HG02885 (cell line): ENCODE results near the gene CASP12.

ENCODE experiments used
- ATAC-seq: cut with Tn5 transposase; IDR thresholded peaks from one replicate; pipeline ENCODE4 v1.9.1; 2021; ENCODE audit warnings: mild to moderate bottlenecking; ENCODE audit not compliant: unreplicated experiment, poor library complexity

Gene CASP12

DNA sequence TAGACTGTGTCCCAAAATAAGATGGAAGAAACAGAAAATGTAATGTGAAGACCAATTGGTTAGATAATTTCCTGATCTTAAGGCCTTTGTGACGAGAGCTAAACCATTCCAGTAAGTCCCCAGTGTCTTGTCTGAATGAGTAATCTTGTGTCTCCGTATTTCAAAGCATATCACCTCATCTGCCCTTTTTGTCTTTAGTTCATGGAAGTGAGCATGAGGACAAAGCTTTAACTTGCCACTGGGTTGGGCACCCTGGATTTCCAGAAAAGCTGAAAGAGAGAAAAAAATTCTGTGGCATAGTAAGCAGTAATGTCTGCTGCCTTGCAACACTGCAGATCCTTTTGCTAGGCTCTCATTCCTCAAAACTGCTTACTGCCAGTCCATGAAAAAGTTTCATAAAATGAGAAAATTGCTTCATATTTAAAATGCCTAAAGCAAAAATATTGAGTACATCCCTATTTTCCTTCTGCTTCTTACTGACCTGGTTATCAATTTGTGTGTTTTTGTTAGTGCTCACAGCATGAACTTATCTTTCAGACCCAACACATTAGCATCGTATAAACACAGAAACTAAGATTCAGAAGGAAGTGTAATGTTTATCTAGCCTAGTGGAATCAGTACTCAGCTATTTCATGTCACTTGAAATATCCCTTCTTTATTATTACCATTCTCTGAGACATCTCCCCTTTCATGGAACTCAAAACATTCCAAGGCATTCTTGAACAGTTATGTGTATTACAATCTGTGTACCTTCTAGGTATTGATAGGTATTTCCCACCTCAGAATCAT, 5.3 kb downstream of the CASP12 start:
- no peak for ATAC-seq

GRCh38 chr11:104891135-104891534, 7.1 kb downstream of the CASP12 start:
- no peak for ATAC-seq

DNA sequence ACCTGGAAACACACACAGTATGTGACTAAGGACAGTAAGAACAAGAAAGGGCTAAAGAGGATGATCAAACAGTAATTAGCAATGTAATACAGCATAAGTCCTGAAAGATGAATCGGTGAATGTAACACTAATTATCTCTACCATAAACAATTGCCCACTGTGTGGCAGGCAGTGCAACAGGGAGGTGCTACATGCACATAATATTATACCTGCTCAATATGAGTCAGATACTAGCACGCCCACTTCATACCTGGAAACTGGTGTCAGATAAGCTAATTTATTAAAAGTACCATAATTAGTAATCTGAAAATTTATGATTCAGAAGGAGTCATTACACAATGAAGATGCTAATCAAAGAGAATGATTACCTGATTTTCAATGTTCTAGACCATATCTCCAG, 14.9 kb downstream of the CASP12 start:
- ATAC-seq = no peak

- peak; percentile 74 for ATAC-seq
Measured at GRCh38 chr11:104881117-104881794, 17.0 kb downstream of the CASP12 start.

- no peak for ATAC-seq
Measured at GRCh38 chr11:104879514-104880190, 18.6 kb downstream of the CASP12 start.

DNA sequence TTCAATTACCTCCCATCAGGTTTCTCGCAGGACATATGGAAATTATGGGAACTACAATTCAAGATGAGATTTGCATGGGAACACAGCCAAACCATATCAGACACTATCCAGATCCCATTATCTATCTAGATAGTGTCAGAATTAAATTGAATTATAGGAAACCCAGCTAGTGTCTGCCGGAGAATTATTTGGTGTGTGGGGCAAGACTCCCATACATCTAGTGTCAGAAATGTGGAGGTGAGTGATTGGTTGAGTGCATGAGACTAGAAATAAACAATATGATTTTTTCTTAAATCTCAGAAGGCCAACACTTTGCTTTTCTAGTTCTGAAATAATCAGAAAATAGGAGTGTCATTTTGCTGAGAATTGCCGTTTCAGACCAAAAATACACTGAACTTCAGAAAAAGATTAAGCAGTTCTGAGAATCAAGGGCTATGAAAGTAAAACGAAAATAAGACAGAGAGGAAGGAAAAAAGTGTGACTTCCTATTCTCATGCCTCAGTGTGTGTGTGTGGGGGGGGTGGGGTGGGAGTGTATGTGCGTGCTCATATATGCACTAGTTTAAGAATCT, 21.3 kb downstream of the CASP12 start:
- ATAC-seq = peak; percentile 58

DNA sequence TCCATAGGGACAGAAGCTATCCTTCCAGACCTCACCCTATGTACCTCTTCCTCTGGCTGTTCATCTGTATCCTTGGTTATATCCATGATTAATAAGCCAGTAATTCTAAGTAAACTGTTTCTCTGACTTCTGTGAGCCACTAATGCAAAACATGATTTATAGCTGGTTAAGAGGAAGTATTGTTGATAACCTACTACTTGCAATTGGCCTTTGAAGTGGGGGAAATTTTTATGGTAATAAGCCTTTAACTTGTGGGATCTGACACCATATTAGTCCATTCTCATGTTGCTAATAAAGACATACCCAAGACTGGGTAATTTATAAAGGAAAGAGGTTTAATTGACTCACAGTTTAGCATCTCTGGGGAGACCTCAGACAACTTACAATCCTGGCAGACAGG, 21.9 kb downstream of the CASP12 start:
- ATAC-seq = no peak

GRCh38 chr11:104873252-104873651, 25.0 kb downstream of the CASP12 start:
- ATAC-seq = no peak

GRCh38 chr11:104872393-104872792, 25.9 kb downstream of the CASP12 start:
- ATAC-seq = no peak

- no peak for ATAC-seq
Measured at GRCh38 chr11:104870910-104871309, 27.4 kb downstream of the CASP12 start.

DNA sequence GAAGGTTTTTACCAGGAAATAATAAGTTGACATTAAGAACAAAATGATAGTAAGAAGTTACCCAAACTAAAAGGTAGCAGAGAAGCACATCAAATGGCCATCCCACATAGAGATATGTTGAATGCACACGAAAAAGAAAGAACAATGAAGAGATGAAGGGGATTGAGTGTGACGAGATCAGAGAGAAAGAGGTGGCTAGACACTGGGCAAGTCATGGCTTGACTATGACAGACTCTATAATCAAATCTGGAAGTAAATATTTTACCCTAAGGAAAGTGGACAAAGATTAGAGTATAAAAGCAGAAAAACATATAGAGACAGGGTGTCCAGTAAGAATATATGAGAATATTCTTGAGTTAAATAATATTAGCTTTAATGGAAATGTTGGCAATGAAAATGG, 31.4 kb downstream of the CASP12 start:
- no peak for ATAC-seq

DNA sequence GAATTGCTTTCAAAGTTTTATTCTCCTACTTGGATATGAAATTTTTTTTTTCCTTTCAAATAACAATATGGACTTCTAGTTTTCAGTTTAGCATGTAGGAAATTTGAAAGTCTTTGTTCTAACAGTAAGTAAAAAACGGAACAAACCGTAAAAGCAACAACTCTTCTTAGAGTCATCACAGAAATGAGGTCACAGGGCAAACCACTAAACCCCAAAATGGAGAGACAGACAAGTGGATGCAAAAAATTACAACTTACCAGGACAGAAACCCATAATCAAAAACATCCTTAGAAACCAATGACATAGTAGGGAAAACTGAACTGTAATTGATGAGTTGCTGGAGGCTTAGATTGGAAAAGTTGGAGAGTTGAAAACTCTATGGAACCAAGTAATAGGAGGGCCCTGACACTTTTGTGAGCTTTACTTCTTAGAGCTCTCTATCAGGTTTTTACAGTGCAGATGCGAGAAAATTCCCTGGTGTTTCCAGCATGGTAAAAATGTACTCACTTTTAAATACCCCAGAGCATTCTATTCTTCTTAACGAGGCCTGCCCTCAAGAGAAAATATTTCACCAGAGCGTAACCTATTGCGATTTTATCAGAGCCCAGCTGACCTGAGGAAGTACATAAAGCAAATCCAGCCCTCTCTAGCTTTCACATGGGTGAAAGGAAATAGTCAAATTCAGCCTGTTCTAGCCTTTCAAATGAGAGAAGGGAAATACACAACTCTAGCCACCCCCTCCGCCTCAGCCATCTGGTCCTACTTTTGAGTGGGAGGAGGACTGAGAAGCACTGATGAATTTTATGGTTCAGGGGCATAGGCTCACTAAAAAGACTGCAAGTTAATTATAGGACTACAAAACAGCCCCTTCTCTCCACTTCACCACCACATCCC, 39.1 kb downstream of the CASP12 start:
- peak; percentile 76 for ATAC-seq

GRCh38 chr11:104856607-104857006, 41.7 kb downstream of the CASP12 start:
- no peak for ATAC-seq

- no peak for ATAC-seq
Measured at GRCh38 chr11:104855965-104856364, 42.3 kb downstream of the CASP12 start.

GRCh38 chr11:104853276-104853675, 45.0 kb downstream of the CASP12 start:
- ATAC-seq = no peak

DNA sequence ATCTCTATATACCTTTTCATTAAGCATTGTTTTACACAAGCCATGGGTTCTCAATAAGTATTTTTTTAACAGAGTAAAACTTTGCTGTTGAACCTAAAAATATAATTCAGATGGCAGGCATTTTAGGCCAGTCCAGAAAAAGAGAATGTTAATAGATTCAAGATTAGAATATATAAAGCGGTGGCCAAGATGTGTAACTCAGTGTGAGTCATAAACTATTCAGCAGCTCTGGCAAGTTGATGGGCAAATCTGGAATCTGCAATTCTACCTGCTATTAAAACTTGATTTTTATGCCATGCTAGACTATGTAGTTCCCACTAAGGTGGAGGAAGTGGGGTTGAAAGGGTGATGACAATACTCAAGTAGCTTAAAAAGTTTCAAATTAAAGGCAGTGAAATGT, 45.4 kb downstream of the CASP12 start:
- no peak for ATAC-seq

DNA sequence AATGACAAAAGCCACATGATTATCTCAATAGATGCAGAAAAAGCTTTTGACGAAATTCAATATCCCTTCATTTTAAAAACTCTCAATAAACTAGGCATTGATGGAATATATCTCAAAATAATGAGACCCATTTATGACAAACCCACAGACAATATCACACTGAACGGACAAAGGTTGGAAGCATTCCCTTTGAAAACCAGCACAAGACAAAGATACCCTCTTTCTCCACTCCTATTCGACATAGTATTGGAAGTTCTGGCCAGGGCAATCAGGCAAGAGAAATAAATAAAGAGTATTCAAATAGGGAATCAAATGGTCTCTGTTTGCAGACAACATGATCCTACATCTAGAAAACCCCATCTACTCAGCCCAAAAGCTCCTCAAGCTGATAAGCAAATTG, 52.0 kb downstream of the CASP12 start:
- ATAC-seq = no peak

DNA sequence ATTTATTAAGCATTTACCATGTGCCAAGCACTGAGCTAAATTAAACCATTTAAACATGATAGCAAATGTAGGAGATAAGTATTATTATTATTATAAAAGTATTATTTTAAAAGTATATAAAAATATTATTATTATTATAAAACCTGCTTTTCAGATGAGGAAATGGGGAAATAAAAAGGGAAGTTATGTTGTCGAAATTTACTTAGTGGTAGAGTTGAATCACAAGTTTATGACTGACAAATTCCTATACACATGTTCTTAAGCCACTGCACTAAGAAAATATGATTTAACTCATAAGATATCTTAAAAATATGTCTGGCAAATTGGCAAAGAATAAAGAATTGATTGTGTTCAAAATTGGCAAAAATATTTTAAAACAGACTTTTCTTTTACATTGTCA, 53.8 kb downstream of the CASP12 start:
- no peak for ATAC-seq

- ATAC-seq = no peak
Measured at GRCh38 chr11:104843150-104843836, 55.0 kb downstream of the CASP12 start.
